OCI-LY1 (cell line): Measurements from ENCODE around the gene LRCH4.
"Not testable (repeated sequence)": the region's sequence is repeated elsewhere in the genome, so short reads cannot be mapped to it uniquely, and the experiment has no call there.

Experiments
- H2AFZ ChIP-seq: fragments of 200-600 bp; sonication (generic), shearing (Covaris generic); 2 replicates; pipeline ENCODE4 v1.6.0; 2014; ENCODE audit warnings: antibody characterized with exemption, mild to moderate bottlenecking, low read length
- H3F3A ChIP-seq: fragments of 200-600 bp; sonication (generic), shearing (Covaris generic); 2 replicates; pipeline ENCODE4 v1.6.0; 2014; ENCODE audit warnings: mild to moderate bottlenecking, antibody characterized with exemption, low read length, moderate library complexity; ENCODE audit not compliant: insufficient read depth
- H3K27ac ChIP-seq: fragments of 200-600 bp; sonication (generic); 2 replicates; pipeline ENCODE4 v1.5.1; 2014; ENCODE audit warnings: low read length, mixed run types, mild to moderate bottlenecking, low read depth; ENCODE audit not compliant: poor library complexity, severe bottlenecking
- H3K27me3 ChIP-seq: fragments of 200-600 bp; sonication (generic); 2 replicates; pipeline ENCODE4 v1.6.0; 2014; ENCODE audit warnings: antibody characterized with exemption, mild to moderate bottlenecking, low read length, moderate library complexity; ENCODE audit not compliant: insufficient read depth
- H3K36me3 ChIP-seq: fragments of 200-600 bp; sonication (generic); 2 replicates; pipeline ENCODE4 v1.6.1; 2014; ENCODE audit warnings: mild to moderate bottlenecking, antibody characterized with exemption, low read length, moderate library complexity, mixed read lengths; ENCODE audit not compliant: insufficient read depth
- H3K4me1 ChIP-seq: fragments of 200-600 bp; sonication (generic); 2 replicates; pipeline ENCODE4 v1.5.1; 2014; ENCODE audit warnings: mild to moderate bottlenecking, low read length, moderate library complexity; ENCODE audit not compliant: insufficient read depth, severe bottlenecking
- H3K4me2 ChIP-seq: fragments of 200-600 bp; sonication (generic), shearing (Covaris generic); 2 replicates; pipeline ENCODE4 v1.6.1; 2014; ENCODE audit warnings: low read length
- H3K4me3 ChIP-seq: fragments of 200-600 bp; sonication (generic); 2 replicates; pipeline ENCODE4 v1.5.1; 2014; ENCODE audit warnings: low read length, low read depth, mild to moderate bottlenecking, mixed read lengths; ENCODE audit not compliant: poor library complexity, severe bottlenecking
- H3K79me2 ChIP-seq: fragments of 200-600 bp; shearing (Covaris generic); 2 replicates; pipeline ENCODE4 v1.6.1; 2016; ENCODE audit warnings: mixed run types, low read length, mixed read lengths; ENCODE audit not compliant: insufficient read depth
- H3K9ac ChIP-seq: fragments of 200-600 bp; sonication (generic), shearing (Covaris generic); 2 replicates; pipeline ENCODE4 v1.6.1; 2014; ENCODE audit warnings: mild to moderate bottlenecking, low read length, mixed read lengths
- H3K9me2 ChIP-seq: fragments of 200-600 bp; sonication (generic), shearing (Covaris generic); 2 replicates; pipeline ENCODE4 v1.6.1; 2014; ENCODE audit warnings: low read depth, mild to moderate bottlenecking, low read length, mixed read lengths
- H3K9me3 ChIP-seq: fragments of 200-600 bp; shearing (Covaris generic); 2 replicates; pipeline ENCODE4 v1.6.1; 2014; ENCODE audit warnings: low read length, mixed read lengths
- H4K20me1 ChIP-seq: fragments of 200-600 bp; sonication (generic), shearing (Covaris generic); 2 replicates; pipeline ENCODE4 v1.6.0; 2016; ENCODE audit warnings: mild to moderate bottlenecking, low read length; ENCODE audit not compliant: insufficient read depth
- EZH2 ChIP-seq: fragments of 200-600 bp; sonication (generic), shearing (Covaris generic); IDR thresholded peaks from 2 replicates; pipeline ENCODE4 v1.8.0; 2017; ENCODE audit warnings: borderline replicate concordance, mixed run types, mild to moderate bottlenecking, antibody characterized with exemption, low read length, moderate library complexity, mixed read lengths
- TF ChIP-seq, protein P1 (sequence below): fragments of 200-600 bp; sonication (generic), shearing (Covaris generic); IDR thresholded peaks from 2 replicates; pipeline ENCODE4 v1.5.1; 2017; ENCODE audit warnings: mild to moderate bottlenecking, antibody characterized with exemption, low read length, moderate library complexity, mixed read lengths

LRCH4 gene

DNA sequence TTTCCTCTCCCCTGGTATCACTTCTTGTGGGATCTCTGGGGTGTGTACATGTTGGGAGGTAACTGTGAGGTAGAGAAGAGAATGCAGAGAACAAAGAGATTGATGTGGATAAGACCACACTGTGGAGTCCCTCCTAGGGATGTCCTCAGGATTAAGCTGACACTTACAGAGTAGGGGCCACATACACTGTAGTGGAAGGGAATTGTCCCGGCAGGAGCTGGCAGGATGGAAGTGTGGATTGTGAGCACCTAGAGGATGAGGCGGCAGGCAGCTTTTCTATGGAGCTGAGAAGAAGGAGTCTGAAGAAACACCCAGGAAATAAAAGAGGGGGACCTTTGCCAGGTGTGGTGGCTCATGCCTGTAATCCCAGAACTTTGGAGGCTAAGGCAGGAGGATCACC is 33.4 kb downstream of the LRCH4 start:
- H3K27me3 ChIP-seq = no peaks in the 10 kb centered on the region
- H3K9ac ChIP-seq = no peak overlapping the region
- peaks cover 14% of the 10 kb centered on the region for H3K4me1 ChIP-seq
- no peak overlapping the region for H2AFZ ChIP-seq
- no peaks in the 10 kb centered on the region for H4K20me1 ChIP-seq
- no peak overlapping the region for H3K4me2 ChIP-seq
- H3K9me2 ChIP-seq = no peaks in the 10 kb centered on the region
- H3K79me2 ChIP-seq = no peaks in the 10 kb centered on the region
- H3K9me3 ChIP-seq = no peaks in the 10 kb centered on the region
- no peak overlapping the region for H3K4me3 ChIP-seq
- H3K27ac ChIP-seq = no peak overlapping the region
- peaks cover 8% of the 10 kb centered on the region for H3K36me3 ChIP-seq
- TF ChIP-seq, protein P1, sequence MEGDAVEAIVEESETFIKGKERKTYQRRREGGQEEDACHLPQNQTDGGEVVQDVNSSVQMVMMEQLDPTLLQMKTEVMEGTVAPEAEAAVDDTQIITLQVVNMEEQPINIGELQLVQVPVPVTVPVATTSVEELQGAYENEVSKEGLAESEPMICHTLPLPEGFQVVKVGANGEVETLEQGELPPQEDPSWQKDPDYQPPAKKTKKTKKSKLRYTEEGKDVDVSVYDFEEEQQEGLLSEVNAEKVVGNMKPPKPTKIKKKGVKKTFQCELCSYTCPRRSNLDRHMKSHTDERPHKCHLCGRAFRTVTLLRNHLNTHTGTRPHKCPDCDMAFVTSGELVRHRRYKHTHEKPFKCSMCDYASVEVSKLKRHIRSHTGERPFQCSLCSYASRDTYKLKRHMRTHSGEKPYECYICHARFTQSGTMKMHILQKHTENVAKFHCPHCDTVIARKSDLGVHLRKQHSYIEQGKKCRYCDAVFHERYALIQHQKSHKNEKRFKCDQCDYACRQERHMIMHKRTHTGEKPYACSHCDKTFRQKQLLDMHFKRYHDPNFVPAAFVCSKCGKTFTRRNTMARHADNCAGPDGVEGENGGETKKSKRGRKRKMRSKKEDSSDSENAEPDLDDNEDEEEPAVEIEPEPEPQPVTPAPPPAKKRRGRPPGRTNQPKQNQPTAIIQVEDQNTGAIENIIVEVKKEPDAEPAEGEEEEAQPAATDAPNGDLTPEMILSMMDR = no peak
- TF ChIP-seq EZH2 = no peak
- no peaks in the 10 kb centered on the region for H3F3A ChIP-seq

DNA sequence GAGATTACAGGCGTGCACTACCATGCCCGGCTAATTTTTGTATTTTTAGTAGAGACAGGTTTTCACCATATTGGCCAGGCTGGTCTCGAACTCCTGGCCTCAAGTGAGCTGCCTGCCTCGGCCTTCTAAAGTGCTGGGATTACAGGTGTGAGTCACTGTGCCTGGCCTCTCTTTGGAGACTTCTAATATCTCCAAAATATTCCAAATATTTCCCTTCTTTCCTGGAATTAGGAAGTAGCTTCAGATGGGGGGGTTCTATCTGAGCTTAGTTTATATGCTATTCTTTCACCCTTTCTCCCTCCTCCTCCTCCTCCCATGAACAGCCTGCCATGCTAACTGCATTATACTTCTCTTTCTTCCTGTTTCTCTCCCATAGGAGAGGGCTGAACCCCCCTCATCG is 37.5 kb downstream of the LRCH4 start:
- not testable (repeated sequence) for H4K20me1 ChIP-seq, H3K9ac ChIP-seq, H3K4me2 ChIP-seq, H2AFZ ChIP-seq, H3F3A ChIP-seq, H3K9me3 ChIP-seq, H3K36me3 ChIP-seq, H3K27ac ChIP-seq, H3K79me2 ChIP-seq, H3K4me3 ChIP-seq, H3K27me3 ChIP-seq, H3K9me2 ChIP-seq
- H3K4me1 ChIP-seq = peaks cover 14% of the 10 kb centered on the region

DNA sequence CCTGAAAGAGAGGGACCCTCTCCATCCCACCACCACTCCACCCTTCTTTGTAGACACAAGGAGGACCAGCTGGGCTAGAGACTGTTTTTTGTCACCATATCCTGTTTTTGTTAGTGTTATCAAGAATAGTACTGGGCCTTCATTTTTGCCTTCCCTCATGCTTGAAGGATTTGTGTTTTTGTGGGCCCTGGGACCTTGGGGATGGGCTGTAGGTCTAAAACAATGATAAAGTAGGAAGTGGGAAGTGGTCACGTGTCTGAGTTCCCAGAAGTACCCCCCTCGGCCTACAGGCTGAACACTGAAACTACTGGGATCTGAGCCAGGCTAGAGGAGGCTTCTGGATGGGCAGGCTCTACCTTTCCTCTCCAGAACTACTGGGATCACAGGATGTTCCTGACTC is 38.1 kb downstream of the LRCH4 start:
- Histone ChIP-seq H3K27ac (no peak overlapping the region), H3K4me3 (no peak overlapping the region), H3K9me3 (no peaks in the 10 kb centered on the region), H2AFZ (no peak overlapping the region), H3K79me2 (no peaks in the 10 kb centered on the region), H4K20me1 (no peaks in the 10 kb centered on the region; the same call in 1 of the 2 replicates), H3K4me1 (peaks cover 14% of the 10 kb centered on the region), H3K27me3 (no peaks in the 10 kb centered on the region), H3F3A (no peaks in the 10 kb centered on the region), H3K36me3 (peaks cover 3% of the 10 kb centered on the region; the same call in 1 of the 2 replicates), H3K4me2 (no peak overlapping the region), H3K9ac (no peak overlapping the region), H3K9me2 (no peaks in the 10 kb centered on the region)
- TF ChIP-seq, protein P1 = no peak
- TF ChIP-seq EZH2 = no peak
